Transverse colon (tissue), 4 donors: ENCODE measurements around the gene SORT1. TPM values are rescaled to one million over a fixed set of nuclear protein-coding genes. Genes with fewer than 3 reads are reported as not detected.

Experiments used
- DNase-seq: peaks from one replicate; pipeline ENCODE4 v3.0.0-alpha.2; 2019
- H3K27ac ChIP-seq, 4 donors: fragments of 200-600 bp; sonication (generic); 2 replicates each; pipeline ENCODE4 v1.5.1; 2016 to 2018; ENCODE audit warnings: inconsistent platforms in 4 of 4
- H3K27me3 ChIP-seq: fragments of 200-600 bp; sonication (generic); 2 replicates; pipeline ENCODE4 v1.5.1; 2017; ENCODE audit warnings: inconsistent platforms
- H3K36me3 ChIP-seq, 4 donors: fragments of 200-600 bp; sonication (generic); 2 replicates each; pipeline ENCODE4 v1.5.1; 2017 to 2019; ENCODE audit warnings: inconsistent platforms in 4 of 4
- H3K4me1 ChIP-seq, 4 donors: fragments of 200-600 bp; sonication (generic); 2 replicates each; pipeline ENCODE4 v1.5.1; 2017 to 2020; ENCODE audit warnings: inconsistent platforms in 4 of 4
- H3K4me3 ChIP-seq, 4 donors: fragments of 200-600 bp; sonication (generic); 1 replicate in 1 of 4; 2 replicates in 3 of 4; pipeline versions ENCODE4 v1.5.1 to v1.6.1; 2017 to 2019; ENCODE audit warnings: inconsistent platforms in 4 of 4
- H3K9me3 ChIP-seq, 2 donors: fragments of 200-600 bp; sonication (generic); 2 replicates each; pipeline ENCODE4 v1.5.1; 2017 to 2019; ENCODE audit warnings: inconsistent platforms in 2 of 2
- CTCF ChIP-seq, 5 experiments: fragments of 200-600 bp in 3 of 5; fragments of 450-650 bp in 2 of 5; sonication (generic) in 3 of 5; IDR thresholded peaks; 1 replicate in 2 of 5; 2 replicates in 3 of 5; pipeline ENCODE4 v1.5.1; 2016 to 2017; ENCODE audit warnings: antibody characterized with exemption in 5 of 5, inconsistent platforms in 3 of 5, mild to moderate bottlenecking in 2 of 5, moderate library complexity in 1 of 5
- EP300 ChIP-seq: sonication (generic); formaldehyde crosslinking; IDR thresholded peaks from one replicate; pipeline ENCODE4 v1.6.1; 2017; ENCODE audit warnings: antibody characterized with exemption, low read depth
- POLR2A ChIP-seq: fragments of 450-650 bp; IDR thresholded peaks from one replicate; pipeline ENCODE4 v1.6.1; 2016; ENCODE audit warnings: antibody characterized with exemption, mild to moderate bottlenecking, moderate library complexity
- POLR2AphosphoS5 ChIP-seq, 3 donors: sonication (generic); formaldehyde crosslinking; IDR thresholded peaks; one replicate each; pipeline ENCODE4 v1.6.1; 2016; ENCODE audit warnings: antibody characterized with exemption in 3 of 3
- WGBS, 2 donors: methylation state at CpG; one replicate each; pipeline ENCODE4 v1.1.5; 2018; ENCODE audit warnings: low coverage in 1 of 2; 5-methylcytosine and 5-hydroxymethylcytosine counted together
- in situ Hi-C, 4 donors: fragments of 200-750 bp; cut with MboI; loops; one replicate each; pipeline versions ENCODE4 v1.15.0 to v1.15.1; 2017; ENCODE audit warnings: low sequenced_read_pairs in 3 of 4, low pct_ligation_motif_present in 1 of 4, low pct_unique_long_range_greater_than_20kb in 1 of 4
- intact Hi-C: fragments of 100-400 bp; cut with DNase I; formaldehyde crosslinking; loops from one replicate; pipeline ENCODE4 v1.15.1; 2023; ENCODE audit warnings: low total_unique reads
- total RNA-seq, 4 donors: library from RNA; depleted of rRNA; stranded (reverse); fragments of >200 nt; gene quantifications; one replicate each; pipeline ENCODE4 v1.1.0, GENCODE V29; 2016

The SORT1 gene
- total RNA-seq, 4 donors from 2014 or later = 53.5 to 79.3 (median 66.2) TPM

GRCh38 chr1:109426281-109427170, 28.8 kb upstream of the SORT1 start, which contains the start of gene PSMA5:
Gene PSMA5, minus strand, starts transcription at chr1:109426448. Its CDS starts 118 bp downstream, at chr1:109426330.
- H3K9me3 ChIP-seq = no peaks in the 10 kb centered on the region
- peak within 1 kb of the TSS; percentile 50 to 89 (median 68) for H3K4me3 ChIP-seq
- intact Hi-C loops = no loop called here
- TF ChIP-seq CTCF (IDR thresholded peaks at IDR 0.05) (no peak), POLR2AphosphoS5 (IDR thresholded peaks at IDR 0.05) (peak; percentile 82 to 93 (median 91)), POLR2A (peak; percentile 93)
- no peaks in the 10 kb centered on the region for H3K36me3 ChIP-seq
- peaks cover 14 to 37% (median 23%) of the 10 kb centered on the region in 4 donors for H3K4me1 ChIP-seq
- WGBS, 2 donors = 0% methylated on average over 49 of the region's 50 CpGs; no CpG with 5 or more reads in 1 of the 2 donors
- H3K27me3 ChIP-seq = no peaks in the 10 kb centered on the region
- in situ Hi-C loops = no loop called here
- H3K27ac ChIP-seq = peak within 1 kb of the TSS; percentile 89 to 91 (median 90)
- DNase-seq = peak; percentile 97

- peak; percentile 62 for DNase-seq
- H3K4me3 ChIP-seq = peak overlapping the region; percentile 50 to 89 (median 68)
- no peaks in the 10 kb centered on the region for H3K27me3 ChIP-seq
- WGBS, 2 donors = 1% methylated on average over 8 to 26 of the region's 32 CpGs
- H3K9me3 ChIP-seq = no peaks in the 10 kb centered on the region
- TF ChIP-seq POLR2A = no peak
- TF ChIP-seq CTCF (IDR thresholded peaks at IDR 0.05) = no peak
- no peak for TF ChIP-seq POLR2AphosphoS5 (IDR thresholded peaks at IDR 0.05)
- no peak for TF ChIP-seq EP300
- in situ Hi-C loops = no loop called here
- peaks cover 14 to 37% (median 23%) of the 10 kb centered on the region in 4 donors for H3K4me1 ChIP-seq
- intact Hi-C loops = no loop called here
- H3K36me3 ChIP-seq = peaks cover 0 to 5% (median 3%) of the 10 kb centered on the region in 4 donors
- H3K27ac ChIP-seq = peak overlapping the region; percentile 89 to 91 (median 90)
Observed at GRCh38 chr1:109425391-109426280, 27.9 kb upstream of the SORT1 start.

- H3K27ac ChIP-seq = no peak overlapping the region
- WGBS, 2 donors = 55 to 70% methylated on average over 2 of the region's 2 CpGs
Observed at GRCh38 chr1:109423498-109423897, 25.8 kb upstream of the SORT1 start.

More at GRCh38 chr1:109423498-109423897, 25.8 kb upstream of the SORT1 start:
- Histone ChIP-seq H3K27me3 (no peaks in the 10 kb centered on the region), H3K4me1 (peaks cover 14 to 37% (median 23%) of the 10 kb centered on the region in 4 donors), H3K4me3 (no peak overlapping the region), H3K9me3 (no peaks in the 10 kb centered on the region), H3K36me3 (peaks cover 0 to 25% (median 9%) of the 10 kb centered on the region in 4 donors)
- in situ Hi-C loops (loop anchor here in 1 of 4 donors (25.0 kb wide), 1 partner anchor 136 kb away; the partner anchor contains the start of gene PSRC1), intact Hi-C loops (no loop called here)
- DNase-seq = no peak
- TF ChIP-seq POLR2AphosphoS5 (IDR thresholded peaks at IDR 0.05) (no peak), POLR2A (no peak), EP300 (no peak), CTCF (IDR thresholded peaks at IDR 0.05) (no peak)
